Measurements from ENCODE around the gene QRICH1. TPM values are rescaled to one million over a fixed set of nuclear protein-coding genes. Genes with fewer than 3 reads are reported as not detected.

The QRICH1 gene
- total RNA-seq, result 10 to 100 TPM; 35.8 to 65.6 (median 47.1) TPM

DNA sequence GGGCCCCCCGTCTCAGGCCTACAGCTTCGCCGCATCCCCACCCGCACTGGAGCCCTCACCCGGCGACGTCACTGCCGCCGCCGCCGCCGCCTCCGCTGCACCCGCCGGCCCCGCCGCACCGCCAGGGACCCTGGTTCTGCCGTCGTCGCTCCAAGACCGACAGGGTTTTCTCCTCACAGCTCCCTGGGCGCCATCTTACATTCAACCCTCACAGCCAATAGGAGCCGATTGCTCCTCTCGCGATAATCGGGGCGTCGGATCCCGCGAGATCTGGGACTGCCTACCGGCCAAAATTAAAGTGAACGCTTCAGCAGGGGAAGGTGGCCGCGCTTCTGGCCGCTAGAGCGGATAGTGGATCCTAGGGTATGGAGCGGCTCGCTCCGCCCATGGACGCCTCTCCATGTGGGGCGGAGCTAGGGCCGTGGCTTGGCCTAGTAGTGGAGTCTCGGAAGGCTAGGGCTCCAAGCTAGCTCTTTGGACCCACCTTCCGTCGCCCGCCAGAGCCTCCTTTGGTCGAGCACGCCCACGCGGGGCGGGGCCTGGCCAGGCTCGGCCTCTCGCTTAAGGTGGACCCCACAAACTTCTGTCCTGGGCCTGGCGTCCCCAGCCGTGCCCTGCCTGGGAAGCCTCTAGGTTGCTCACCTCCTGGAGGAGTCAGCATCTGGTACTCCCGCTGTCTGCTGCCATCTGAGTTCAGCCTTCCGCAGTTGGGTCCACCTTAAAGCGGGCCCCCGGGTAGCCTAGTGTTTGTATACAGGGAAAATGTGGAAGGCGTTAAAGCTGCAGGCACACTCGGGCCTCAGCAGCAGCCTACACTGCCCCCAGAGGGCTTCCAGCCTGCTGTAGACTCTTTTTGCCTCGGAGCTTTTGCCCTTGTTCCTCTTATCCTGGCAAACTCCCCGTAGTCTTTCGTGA is at the start of gene QRICH1:
TSS of gene QRICH1 (minus strand) at position 219 of the 915 bp plus-strand sequence. CDS start 17,054 bp downstream, outside the sequence.
- intact Hi-C loops (cut with DNase I; ENCODE audit: low total_unique reads), result loop anchor here (1.0 to 5.0 kb wide), 9 partner anchors 10 to 578 kb away; partner anchors contain the start of genes APEH, CCDC71, LAMB2 and P4HTM
- peak; percentile 91 to 93 for ATAC-seq

DNA sequence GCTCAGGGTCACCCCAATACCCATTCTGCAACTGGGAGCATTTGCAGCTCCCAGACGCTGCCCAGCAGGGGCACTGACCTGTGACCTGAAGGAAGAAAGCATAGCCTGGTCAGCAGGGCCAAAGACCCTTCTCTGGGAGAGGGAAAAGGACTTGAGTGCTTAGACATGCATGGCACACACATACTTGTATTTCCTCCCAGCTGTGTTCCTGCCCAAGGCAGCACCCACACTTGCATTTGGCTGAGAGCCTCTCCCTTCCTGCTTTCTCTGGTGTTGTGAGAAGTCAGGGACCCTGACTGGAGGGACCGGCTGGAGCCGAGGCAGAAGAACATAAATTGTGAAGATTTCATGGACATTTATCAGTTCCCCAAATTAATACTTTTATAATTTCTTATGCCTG is 46.2 kb upstream of the QRICH1 start:
- intact Hi-C loops (cut with DNase I; ENCODE audit: low total_unique reads), result no loop called here
- no peak overlapping the region for H3K4me3 ChIP-seq
- H3K36me3 ChIP-seq, result no peaks in the 10 kb centered on the region
- no peaks in the 10 kb centered on the region for H3K27me3 ChIP-seq
- no peak for TF ChIP-seq POLR2A (IDR thresholded peaks at IDR 0.05)
- TF ChIP-seq, protein P1, sequence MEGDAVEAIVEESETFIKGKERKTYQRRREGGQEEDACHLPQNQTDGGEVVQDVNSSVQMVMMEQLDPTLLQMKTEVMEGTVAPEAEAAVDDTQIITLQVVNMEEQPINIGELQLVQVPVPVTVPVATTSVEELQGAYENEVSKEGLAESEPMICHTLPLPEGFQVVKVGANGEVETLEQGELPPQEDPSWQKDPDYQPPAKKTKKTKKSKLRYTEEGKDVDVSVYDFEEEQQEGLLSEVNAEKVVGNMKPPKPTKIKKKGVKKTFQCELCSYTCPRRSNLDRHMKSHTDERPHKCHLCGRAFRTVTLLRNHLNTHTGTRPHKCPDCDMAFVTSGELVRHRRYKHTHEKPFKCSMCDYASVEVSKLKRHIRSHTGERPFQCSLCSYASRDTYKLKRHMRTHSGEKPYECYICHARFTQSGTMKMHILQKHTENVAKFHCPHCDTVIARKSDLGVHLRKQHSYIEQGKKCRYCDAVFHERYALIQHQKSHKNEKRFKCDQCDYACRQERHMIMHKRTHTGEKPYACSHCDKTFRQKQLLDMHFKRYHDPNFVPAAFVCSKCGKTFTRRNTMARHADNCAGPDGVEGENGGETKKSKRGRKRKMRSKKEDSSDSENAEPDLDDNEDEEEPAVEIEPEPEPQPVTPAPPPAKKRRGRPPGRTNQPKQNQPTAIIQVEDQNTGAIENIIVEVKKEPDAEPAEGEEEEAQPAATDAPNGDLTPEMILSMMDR (IDR thresholded peaks at IDR 0.05 in 4 of 5, conservative IDR thresholded peaks at IDR 0.05 in 1 of 5), result no peak
- DNase-seq (no peak), ATAC-seq (no peak)
- H3K27ac ChIP-seq, result no peak overlapping the region
- in situ Hi-C loops (cut with MboI; ENCODE audit: low sequenced_read_pairs in 4 of 4), result no loop called here
- H3K4me1 ChIP-seq, result no peaks in the 10 kb centered on the region
- no peaks in the 10 kb centered on the region for H3K9me3 ChIP-seq

More for the DNA sequence above, at the start of gene QRICH1:
- peak; percentile 94 to 97 for DNase-seq
- Histone ChIP-seq H3K27me3 (no peaks in the 10 kb centered on the region), H3K4me3 (peak within 1 kb of the TSS; percentile 77 to 93 (median 83)), H3K27ac (peak within 1 kb of the TSS; percentile 85 to 96 (median 90)), H3K36me3 (peaks cover 0 to 24% of the 10 kb centered on the region in 2 donors), H3K4me1 (peaks cover 40 to 45% of the 10 kb centered on the region in 2 donors), H3K9me3 (no peaks in the 10 kb centered on the region)
- TF ChIP-seq, protein P1 (IDR thresholded peaks at IDR 0.05 in 4 of 5, conservative IDR thresholded peaks at IDR 0.05 in 1 of 5), result peak; percentile 55 to 65 (median 59)
- peak; percentile 60 to 61 for TF ChIP-seq POLR2A (IDR thresholded peaks at IDR 0.05)
- in situ Hi-C loops (cut with MboI; ENCODE audit: low sequenced_read_pairs in 4 of 4), result no loop called here

DNA sequence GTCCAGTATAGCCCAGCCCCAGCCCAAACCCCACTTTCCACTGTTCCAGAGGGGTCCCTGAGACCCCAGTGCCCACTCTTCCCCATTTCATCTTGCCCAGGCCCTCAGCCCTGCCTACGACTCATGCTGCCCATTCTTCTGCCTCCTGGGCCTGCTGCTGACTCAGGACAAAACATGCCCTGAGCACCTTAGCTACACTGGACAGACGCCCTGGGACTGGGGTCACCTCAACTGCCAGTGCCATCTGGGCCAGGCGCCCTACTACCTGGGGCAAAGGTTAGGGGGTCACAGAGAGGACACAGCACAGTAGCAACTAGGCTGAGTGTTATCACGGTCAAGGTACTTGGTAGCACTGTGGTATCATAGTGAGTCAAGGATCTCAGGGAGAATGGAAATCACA is 41.6 kb upstream of the QRICH1 start:
- no peak for ATAC-seq
- H3K27me3 ChIP-seq, result no peaks in the 10 kb centered on the region

GRCh38 chr3:49134471-49135265 is 40.8 kb upstream of the QRICH1 start:
- H3K4me3 ChIP-seq, result no peak overlapping the region
- H3K27me3 ChIP-seq, result no peaks in the 10 kb centered on the region
- no peaks in the 10 kb centered on the region for H3K9me3 ChIP-seq
- H3K36me3 ChIP-seq, result peaks cover 0 to 3% of the 10 kb centered on the region in 2 donors
- no peak for DNase-seq
- H3K4me1 ChIP-seq, result peaks cover 19 to 42% of the 10 kb centered on the region in 2 donors
- ATAC-seq, result no peak
- H3K27ac ChIP-seq, result peak overlapping the region; percentile 90 to 96 (median 94)
- no peak for TF ChIP-seq POLR2A (IDR thresholded peaks at IDR 0.05)
- in situ Hi-C loops (cut with MboI; ENCODE audit: low sequenced_read_pairs in 4 of 4), result no loop called here
- intact Hi-C loops (cut with DNase I; ENCODE audit: low total_unique reads), result loop anchor here (5.0 kb wide), 1 partner anchor 112 kb away; the partner anchor contains the start of gene NDUFAF3

More for the DNA sequence above, 41.6 kb upstream of the QRICH1 start:
- no peak for TF ChIP-seq POLR2A (IDR thresholded peaks at IDR 0.05)
- TF ChIP-seq, protein P1 (IDR thresholded peaks at IDR 0.05 in 4 of 5, conservative IDR thresholded peaks at IDR 0.05 in 1 of 5), result no peak
- in situ Hi-C loops (cut with MboI; ENCODE audit: low sequenced_read_pairs in 4 of 4) (no loop called here), intact Hi-C loops (cut with DNase I; ENCODE audit: low total_unique reads) (no loop called here)
- no peak overlapping the region for H3K27ac ChIP-seq
- H3K9me3 ChIP-seq, result no peaks in the 10 kb centered on the region
- peaks cover 19 to 35% of the 10 kb centered on the region in 2 donors for H3K4me1 ChIP-seq
- no peak for DNase-seq
- H3K4me3 ChIP-seq, result no peak overlapping the region
- no peaks in the 10 kb centered on the region for H3K36me3 ChIP-seq

Data from gastrocnemius medialis (tissue), 4 donors.